Measurements from ENCODE around the gene PHETA1.

The PHETA1 gene

DNA sequence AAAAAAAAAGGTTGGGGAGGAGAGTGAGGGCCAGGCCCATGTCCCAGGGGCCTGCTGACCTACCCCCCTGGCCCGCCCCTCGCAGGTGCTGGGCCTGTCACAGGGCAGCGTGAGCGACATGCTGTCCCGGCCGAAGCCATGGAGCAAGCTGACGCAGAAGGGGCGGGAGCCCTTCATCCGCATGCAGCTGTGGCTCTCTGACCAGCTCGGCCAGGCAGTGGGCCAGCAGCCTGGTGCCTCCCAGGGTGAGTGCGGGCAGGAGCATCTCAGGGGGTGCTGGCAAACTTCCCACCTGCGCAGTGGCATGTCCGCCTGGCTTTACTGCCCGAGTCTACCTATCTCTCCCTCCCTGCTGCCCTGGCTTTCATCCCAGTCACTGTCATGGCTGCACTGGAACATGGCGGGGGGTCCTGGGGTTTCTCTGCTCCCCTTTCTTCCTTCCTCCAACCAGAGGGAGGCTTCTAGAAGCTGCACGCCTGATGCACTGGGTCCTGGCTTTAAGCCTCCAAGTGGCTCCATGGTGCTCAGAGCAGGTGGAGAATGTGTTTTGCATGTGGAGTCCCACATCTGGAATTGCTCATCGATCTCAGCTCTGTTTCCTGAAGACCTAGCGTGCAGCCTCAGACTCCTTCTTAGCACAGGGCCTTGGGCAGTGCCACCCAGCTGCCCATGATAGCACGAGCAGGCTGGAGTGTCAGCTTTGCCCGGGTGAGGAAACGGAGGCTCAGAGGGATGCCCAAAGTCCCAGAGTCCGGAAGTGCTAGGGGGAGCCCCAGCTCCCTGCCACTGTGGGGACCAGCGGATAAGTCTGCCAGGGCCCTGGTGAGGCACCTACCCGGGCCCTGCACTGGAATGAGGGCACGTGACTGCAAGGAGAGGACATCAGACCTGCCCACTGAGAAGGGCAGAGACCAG lies 46.3 kb downstream of the PHETA1 start:
- no peak for DNase-seq (ENCODE audit: low read depth)

DNA sequence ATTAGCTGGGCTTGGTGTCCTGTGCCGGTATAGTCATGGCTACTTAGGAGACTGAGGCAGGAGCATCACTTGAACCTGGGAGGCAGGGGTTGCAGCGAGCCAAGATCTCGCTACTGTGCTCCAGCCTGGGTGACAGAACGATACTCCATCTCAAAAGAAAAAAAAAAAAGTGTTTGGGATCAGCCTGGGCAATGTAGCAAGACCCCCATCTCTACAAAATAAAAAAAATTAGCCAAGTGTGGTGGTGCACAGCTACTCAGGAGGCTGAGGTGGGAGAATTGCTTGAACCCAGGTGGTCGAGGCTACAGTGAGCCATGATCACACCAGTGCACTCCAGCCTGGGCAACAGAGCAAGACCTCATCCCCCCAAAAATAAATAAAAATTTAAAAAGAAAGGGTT lies 47.6 kb downstream of the PHETA1 start:
- no peak for DNase-seq (ENCODE audit: low read depth)

DNA sequence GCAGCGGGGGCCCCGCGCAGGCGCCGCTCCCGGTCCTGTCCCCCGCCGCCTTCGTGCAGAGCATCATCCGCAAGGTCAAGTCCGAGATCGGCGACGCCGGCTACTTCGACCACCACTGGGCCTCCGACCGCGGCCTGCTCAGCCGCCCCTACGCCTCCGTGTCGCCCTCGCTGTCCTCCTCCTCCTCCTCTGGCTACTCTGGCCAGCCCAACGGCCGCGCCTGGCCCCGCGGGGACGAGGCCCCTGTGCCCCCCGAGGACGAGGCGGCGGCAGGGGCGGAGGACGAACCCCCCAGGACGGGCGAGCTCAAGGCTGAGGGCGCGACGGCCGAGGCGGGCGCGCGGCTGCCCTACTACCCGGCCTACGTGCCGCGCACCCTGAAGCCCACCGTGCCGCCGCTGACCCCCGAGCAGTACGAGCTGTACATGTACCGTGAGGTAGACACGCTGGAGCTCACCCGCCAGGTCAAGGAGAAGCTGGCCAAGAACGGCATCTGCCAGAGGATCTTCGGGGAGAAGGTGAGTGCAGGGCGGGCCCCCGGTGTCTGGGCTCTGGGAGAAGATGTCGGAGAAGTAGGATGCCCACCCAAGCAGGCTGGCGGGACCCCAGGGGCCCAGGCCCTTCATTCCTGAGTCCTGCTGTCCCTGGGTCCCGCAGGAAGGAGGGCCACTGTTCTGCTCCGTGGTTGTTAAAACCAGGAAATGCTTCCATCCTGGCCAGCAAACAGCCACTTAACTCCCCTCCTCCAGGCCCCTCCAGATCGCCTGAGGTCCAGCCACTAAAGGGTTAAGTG lies 48.4 kb downstream of the PHETA1 start:
- DNase-seq (ENCODE audit: low read depth), result no peak

DNA sequence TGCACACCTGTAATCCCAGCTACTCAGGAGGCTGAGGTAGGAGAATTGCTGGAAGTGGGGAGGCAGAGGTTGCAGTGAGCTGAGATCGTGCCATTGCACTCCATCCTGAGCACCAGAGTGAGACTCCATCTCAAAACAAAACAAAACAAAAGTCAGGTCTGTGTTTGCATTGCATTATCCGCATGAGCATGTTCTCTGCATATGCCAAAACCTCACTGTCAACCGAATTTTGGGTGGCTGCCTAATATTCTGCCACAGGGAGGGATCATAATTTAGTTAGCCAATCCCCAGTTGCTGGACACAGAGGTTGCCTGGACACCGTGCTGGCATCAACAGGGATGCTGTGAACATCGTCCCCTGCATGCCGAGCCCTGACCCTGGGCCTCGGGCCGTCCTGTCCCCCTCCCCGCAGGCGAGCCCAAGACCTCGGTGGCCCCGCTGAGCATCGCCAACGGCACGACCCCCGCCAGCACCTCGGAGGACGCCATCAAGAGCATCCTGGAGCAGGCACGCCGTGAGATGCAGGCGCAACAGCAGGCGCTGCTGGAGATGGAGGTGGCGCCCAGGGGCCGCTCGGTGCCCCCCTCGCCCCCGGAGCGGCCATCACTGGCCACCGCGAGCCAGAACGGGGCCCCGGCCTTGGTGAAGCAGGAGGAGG lies 49.2 kb downstream of the PHETA1 start:
- DNase-seq (ENCODE audit: low read depth), result no peak

DNA sequence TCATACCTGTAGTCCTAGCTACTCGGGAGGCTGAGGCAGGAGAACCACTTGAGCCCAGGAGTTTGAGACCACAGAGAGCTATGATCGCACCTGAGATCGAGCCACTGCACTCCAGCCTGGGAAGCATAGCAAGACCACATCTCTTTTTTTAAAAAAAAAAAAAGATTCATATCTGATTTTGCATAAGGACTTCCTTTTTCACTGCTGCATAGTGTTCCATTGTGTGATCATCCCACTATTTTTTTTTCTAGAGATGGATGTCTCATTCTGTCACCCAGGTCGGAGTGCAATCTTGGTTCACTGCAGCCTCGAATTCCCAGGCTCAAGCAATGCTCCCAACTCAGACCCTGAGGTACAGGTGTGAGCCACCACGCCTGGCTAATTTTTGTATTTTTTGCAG lies 50.4 kb downstream of the PHETA1 start:
- no peak for DNase-seq (ENCODE audit: low read depth)

DNA sequence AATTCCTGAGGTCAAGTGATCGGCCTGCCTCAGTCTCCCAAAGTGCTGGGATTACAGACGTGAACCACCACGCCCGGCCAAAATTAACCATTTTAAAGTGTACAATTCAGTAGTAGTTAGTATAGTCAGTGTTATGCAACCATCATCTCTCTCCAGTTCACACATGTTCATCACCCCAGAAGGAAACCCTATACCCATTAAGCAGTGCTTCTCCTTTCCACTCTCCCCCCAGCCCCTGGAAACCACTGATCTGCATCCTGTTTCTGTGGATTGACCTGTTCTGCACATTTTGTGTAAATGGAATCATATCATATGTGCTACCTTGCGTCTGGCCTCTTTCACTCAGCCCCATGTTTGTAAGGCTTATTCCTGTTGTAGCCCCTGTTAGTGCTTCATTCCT lies 52.2 kb downstream of the PHETA1 start:
- DNase-seq (ENCODE audit: low read depth), result no peak

DNA sequence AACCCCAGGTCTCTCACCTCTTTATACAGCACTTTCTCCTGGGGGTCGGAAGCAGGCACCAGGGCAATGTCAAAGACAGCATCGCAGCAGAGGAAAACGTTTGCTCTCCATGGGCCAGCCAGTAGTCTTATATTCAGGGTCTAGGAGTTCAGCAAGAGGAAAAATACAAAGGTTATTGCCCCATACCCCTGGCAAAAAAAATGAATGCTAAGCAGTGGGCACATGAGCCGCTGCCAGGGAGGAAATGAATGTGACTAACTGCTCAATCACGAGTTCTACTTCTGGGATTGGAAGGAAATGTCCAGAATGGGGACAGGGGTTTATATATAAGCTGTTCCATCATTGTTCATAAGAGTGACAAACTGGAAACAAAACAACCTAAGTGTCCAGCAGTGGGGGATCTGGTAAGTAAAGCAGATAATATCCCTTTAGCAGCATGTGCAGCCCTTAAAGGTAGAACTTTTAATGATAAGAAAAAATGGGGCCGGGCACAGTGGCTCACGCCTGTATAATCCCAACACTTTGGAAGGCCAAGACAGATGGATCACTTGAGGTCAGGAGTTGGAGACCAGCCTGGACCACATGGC lies 53.8 kb downstream of the PHETA1 start:
- DNase-seq (ENCODE audit: low read depth), result no peak

DNA sequence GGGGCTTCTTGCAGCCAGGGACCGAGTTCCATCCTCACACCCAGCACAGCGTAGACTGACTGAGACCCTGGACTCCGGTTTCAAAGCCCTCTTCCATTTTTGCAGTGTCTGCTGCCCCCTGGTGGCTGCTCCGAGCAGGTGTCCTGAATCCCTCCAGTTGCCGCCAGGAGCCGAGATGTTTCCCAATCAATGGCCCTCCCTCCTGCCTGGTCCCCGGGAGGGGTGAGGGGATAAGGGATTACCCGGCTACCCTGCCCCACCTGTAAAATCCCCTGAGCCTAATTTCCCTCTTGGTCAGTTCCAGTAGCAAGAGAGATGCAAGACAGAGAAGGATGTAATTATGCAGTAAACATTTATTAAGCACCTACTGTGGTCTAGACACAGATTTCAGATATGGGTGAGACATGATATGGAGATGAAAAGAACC lies 55.0 kb downstream of the PHETA1 start:
- peak; percentile 58 for DNase-seq (ENCODE audit: low read depth)

DNA sequence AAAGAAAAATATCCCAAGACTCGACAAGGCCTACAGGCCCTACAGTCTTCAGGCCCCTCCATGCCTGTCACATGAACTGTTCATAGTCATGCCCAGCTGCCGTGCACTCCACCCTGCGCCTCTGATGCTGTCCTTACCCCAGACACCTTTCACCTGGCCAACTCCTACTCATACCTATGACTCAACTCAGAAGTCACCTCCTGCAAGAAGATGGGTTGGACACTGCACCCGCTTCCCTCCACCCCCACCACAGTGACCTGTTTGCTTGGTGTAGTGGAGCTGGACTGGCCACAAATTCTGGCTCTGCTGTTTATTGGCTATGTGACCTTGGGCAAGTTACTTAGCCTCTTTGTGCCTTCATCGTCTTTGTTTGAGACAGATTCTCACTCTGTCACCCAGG lies 56.2 kb downstream of the PHETA1 start:
- DNase-seq (ENCODE audit: low read depth), result no peak

DNA sequence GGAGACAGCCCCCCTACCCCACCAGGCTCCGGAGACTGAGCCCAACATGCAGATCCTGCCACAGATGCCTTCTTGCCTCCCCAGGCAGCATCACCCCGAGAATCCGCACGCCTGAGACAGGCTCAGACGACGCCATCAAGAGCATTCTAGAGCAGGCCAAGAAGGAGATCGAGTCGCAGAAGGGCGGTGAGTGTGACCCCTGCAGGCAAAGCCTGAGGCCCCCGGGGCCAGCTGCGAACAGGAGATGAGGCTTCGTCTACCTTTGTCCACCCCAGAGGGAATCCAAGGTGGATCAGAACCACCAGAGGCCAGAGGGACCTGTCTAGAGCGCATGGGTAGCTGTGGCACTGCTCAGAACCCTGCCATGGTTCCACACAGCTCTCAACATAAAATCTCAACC lies 56.9 kb downstream of the PHETA1 start:
- DNase-seq (ENCODE audit: low read depth), result no peak

DNA sequence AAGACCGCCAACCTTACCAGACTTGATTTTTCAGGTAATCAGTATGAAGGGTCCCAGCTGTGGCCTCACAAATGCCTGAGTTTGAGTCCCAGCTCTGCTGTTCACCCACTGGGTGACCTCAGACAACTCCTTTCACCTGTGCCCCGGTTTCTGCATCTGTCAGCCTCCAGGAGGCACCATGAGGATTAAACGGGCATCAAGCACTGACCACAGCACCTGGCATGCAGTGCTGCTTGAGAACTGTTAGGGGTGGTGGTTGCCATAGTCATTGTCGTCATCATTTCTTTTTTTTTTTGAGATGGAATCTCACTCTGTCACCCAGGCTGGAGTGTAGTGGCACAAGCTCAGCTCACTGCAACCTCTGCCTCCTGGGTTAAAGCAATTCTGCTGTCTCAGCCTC lies 57.9 kb downstream of the PHETA1 start:
- DNase-seq (ENCODE audit: low read depth), result no peak

Data from stimulated activated CD8-positive, alpha-beta memory T cell treated with anti-CD3 and anti-CD28 coated beads, Interleukin-15, amount 100 ng/mL, for 1 hour (primary cell).